ENCODE results near the gene CLEC9A. TPM values are rescaled to one million over a fixed set of nuclear protein-coding genes. Genes with fewer than 3 reads are reported as not detected.

The CLEC9A gene
- total RNA-seq, 1 donor from 2014 or later, result not detected

GRCh38 chr12:10075451-10075850 lies 45.0 kb downstream of the CLEC9A start:
- H3K79me2 ChIP-seq (ENCODE audit: insufficient read depth, low read length), result no peaks in the 10 kb centered on the region
- H3K9me3 Mint-ChIP-seq (ENCODE audit: unreplicated experiment), result no peaks in the 10 kb centered on the region
- H3K4me3 Mint-ChIP-seq (ENCODE audit: unreplicated experiment), result no peak overlapping the region

GRCh38 chr12:10082117-10082874 lies 51.8 kb downstream of the CLEC9A start:
- no peak for DNase-seq (ENCODE audit: low read depth)
- no peak overlapping the region for H3K9ac ChIP-seq (ENCODE audit: low read length)
- no peaks in the 10 kb centered on the region for H3K27me3 Mint-ChIP-seq (ENCODE audit: low read depth, unreplicated experiment)
- no peaks in the 10 kb centered on the region for H3K4me1 ChIP-seq (ENCODE audit: insufficient read depth, low read length)
- TF ChIP-seq CTCF (IDR thresholded peaks at IDR 0.05; ENCODE audit: insufficient read depth, low read depth, low read length), result no peak
- no peak for TF ChIP-seq EZH2 (IDR thresholded peaks at IDR 0.05; ENCODE audit: insufficient read depth, low read length)
- H3K4me3 ChIP-seq (ENCODE audit: insufficient read depth, low read depth, low read length), result no peak overlapping the region
- no peaks in the 10 kb centered on the region for H3K4me1 Mint-ChIP-seq (ENCODE audit: low read depth, unreplicated experiment)
- no peaks in the 10 kb centered on the region for H3K27me3 ChIP-seq (ENCODE audit: insufficient read depth, low read length)
- no peaks in the 10 kb centered on the region for H3K79me2 ChIP-seq (ENCODE audit: insufficient read depth, low read length)
- no peaks in the 10 kb centered on the region for H3K36me3 Mint-ChIP-seq (ENCODE audit: low read depth, unreplicated experiment)
- H3K4me2 ChIP-seq (ENCODE audit: low read length), result no peak overlapping the region
- no peaks in the 10 kb centered on the region for H3K36me3 ChIP-seq (ENCODE audit: insufficient read depth, low read length)
- no peaks in the 10 kb centered on the region for H4K20me1 ChIP-seq (ENCODE audit: insufficient read depth, low read length)
- no peaks in the 10 kb centered on the region for H3K9me3 ChIP-seq (ENCODE audit: insufficient read depth, low read depth, low read length)
- H3K4me3 Mint-ChIP-seq (ENCODE audit: unreplicated experiment), result no peak overlapping the region
- no peak for FAIRE-seq
- no peak overlapping the region for H3K27ac Mint-ChIP-seq (ENCODE audit: unreplicated experiment)
- no peak overlapping the region for H3K27ac ChIP-seq (ENCODE audit: low read depth, low read length)
- H2AFZ ChIP-seq (ENCODE audit: low read depth, low read length), result no peak overlapping the region
- H3K9me3 Mint-ChIP-seq (ENCODE audit: unreplicated experiment), result peaks cover 3% of the 10 kb centered on the region

More at GRCh38 chr12:10075451-10075850, 45.0 kb downstream of the CLEC9A start:
- no peak overlapping the region for H3K4me3 ChIP-seq (ENCODE audit: insufficient read depth, low read depth, low read length)
- H2AFZ ChIP-seq (ENCODE audit: low read depth, low read length), result no peak overlapping the region
- Mint-ChIP-seq H3K27me3 (ENCODE audit: low read depth, unreplicated experiment) (no peaks in the 10 kb centered on the region), H3K36me3 (ENCODE audit: low read depth, unreplicated experiment) (no peaks in the 10 kb centered on the region), H3K4me1 (ENCODE audit: low read depth, unreplicated experiment) (no peaks in the 10 kb centered on the region), H3K27ac (ENCODE audit: unreplicated experiment) (no peak overlapping the region)
- TF ChIP-seq CTCF (IDR thresholded peaks at IDR 0.05; ENCODE audit: insufficient read depth, low read depth, low read length) (no peak), EZH2 (IDR thresholded peaks at IDR 0.05; ENCODE audit: insufficient read depth, low read length) (no peak)
- H4K20me1 ChIP-seq (ENCODE audit: insufficient read depth, low read length), result no peaks in the 10 kb centered on the region
- no peaks in the 10 kb centered on the region for H3K9me3 ChIP-seq (ENCODE audit: insufficient read depth, low read depth, low read length)
- H3K27me3 ChIP-seq (ENCODE audit: insufficient read depth, low read length), result no peaks in the 10 kb centered on the region
- DNase-seq (ENCODE audit: low read depth), result no peak
- H3K27ac ChIP-seq (ENCODE audit: low read depth, low read length), result no peak overlapping the region
- H3K36me3 ChIP-seq (ENCODE audit: insufficient read depth, low read length), result no peaks in the 10 kb centered on the region
- H3K9ac ChIP-seq (ENCODE audit: low read length), result no peak overlapping the region
- H3K4me2 ChIP-seq (ENCODE audit: low read length), result no peak overlapping the region
- FAIRE-seq, result no peak
- no peaks in the 10 kb centered on the region for H3K4me1 ChIP-seq (ENCODE audit: insufficient read depth, low read length)

GRCh38 chr12:10084733-10085132 lies 54.3 kb downstream of the CLEC9A start:
- Mint-ChIP-seq H3K4me3 (ENCODE audit: unreplicated experiment) (no peak overlapping the region), H3K27ac (ENCODE audit: unreplicated experiment) (no peak overlapping the region), H3K4me1 (ENCODE audit: low read depth, unreplicated experiment) (no peaks in the 10 kb centered on the region), H3K9me3 (ENCODE audit: unreplicated experiment) (peaks cover 3% of the 10 kb centered on the region), H3K36me3 (ENCODE audit: low read depth, unreplicated experiment) (no peaks in the 10 kb centered on the region), H3K27me3 (ENCODE audit: low read depth, unreplicated experiment) (no peaks in the 10 kb centered on the region)
- Histone ChIP-seq H3K36me3 (ENCODE audit: insufficient read depth, low read length) (no peaks in the 10 kb centered on the region), H3K4me2 (ENCODE audit: low read length) (no peak overlapping the region), H4K20me1 (ENCODE audit: insufficient read depth, low read length) (no peaks in the 10 kb centered on the region), H3K9me3 (ENCODE audit: insufficient read depth, low read depth, low read length) (no peaks in the 10 kb centered on the region), H3K79me2 (ENCODE audit: insufficient read depth, low read length) (no peaks in the 10 kb centered on the region), H3K4me3 (ENCODE audit: insufficient read depth, low read depth, low read length) (no peak overlapping the region), H3K9ac (ENCODE audit: low read length) (no peak overlapping the region), H3K27ac (ENCODE audit: low read depth, low read length) (no peak overlapping the region), H3K4me1 (ENCODE audit: insufficient read depth, low read length) (no peaks in the 10 kb centered on the region), H2AFZ (ENCODE audit: low read depth, low read length) (no peak overlapping the region), H3K27me3 (ENCODE audit: insufficient read depth, low read length) (no peaks in the 10 kb centered on the region)
- TF ChIP-seq EZH2 (IDR thresholded peaks at IDR 0.05; ENCODE audit: insufficient read depth, low read length) (no peak), CTCF (IDR thresholded peaks at IDR 0.05; ENCODE audit: insufficient read depth, low read depth, low read length) (no peak)
- no peak for DNase-seq (ENCODE audit: low read depth)
- no peak for FAIRE-seq

Data from astrocyte (in vitro differentiated cells and primary cell).